HEK293T (cell line): ENCODE results near the gene PALLD.

Source experiments
- BHLHE40 ChIP-seq: fragments of 450-650 bp; IDR thresholded peaks from 2 replicates; pipeline ENCODE4 v1.6.1; 2016; ENCODE audit warnings: mild to moderate bottlenecking, moderate library complexity, borderline replicate concordance
- HDGF ChIP-seq: fragments of 450-650 bp; IDR thresholded peaks from 2 replicates; pipeline ENCODE4 v1.6.1; 2017; ENCODE audit warnings: antibody characterized with exemption, borderline replicate concordance
- L3MBTL2 ChIP-seq: fragments of 450-650 bp; conservative IDR thresholded peaks from 2 replicates; pipeline ENCODE4 v1.6.1; 2016; ENCODE audit warnings: mild to moderate bottlenecking
- SP1 ChIP-seq: fragments of 450-650 bp; IDR thresholded peaks from 2 replicates; pipeline ENCODE4 v1.6.1; 2017
- SUZ12 ChIP-seq: fragments of 450-650 bp; IDR thresholded peaks from 2 replicates; pipeline ENCODE4 v1.6.1; 2016; ENCODE audit warnings: mild to moderate bottlenecking
- TARDBP ChIP-seq: fragments of 450-650 bp; IDR thresholded peaks from 2 replicates; pipeline ENCODE4 v1.6.1; 2016

DNA sequence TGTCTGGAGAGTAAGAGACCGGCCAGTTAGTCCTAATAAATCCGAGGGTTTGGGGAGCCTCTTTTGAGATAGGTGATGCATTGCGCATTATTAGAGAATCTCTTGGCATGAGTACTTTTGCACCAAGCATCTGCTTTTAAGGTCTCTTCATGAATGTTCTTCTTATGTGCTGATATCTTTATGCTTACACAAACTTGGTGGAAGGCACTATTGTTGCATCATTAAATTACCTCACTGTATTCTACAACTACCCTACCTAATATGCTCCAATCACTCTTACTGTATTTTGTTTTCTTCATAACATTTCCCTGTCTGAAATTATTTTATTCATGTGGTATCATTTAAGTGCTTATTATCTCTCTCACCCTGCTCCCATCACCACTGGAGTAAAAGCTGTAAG is 151.6 kb downstream of the PALLD start:
- no peak for TF ChIP-seq TARDBP
- no peak for TF ChIP-seq BHLHE40
- TF ChIP-seq SUZ12: no peak
- TF ChIP-seq HDGF: no peak
- TF ChIP-seq L3MBTL2: no peak
- TF ChIP-seq SP1: no peak
